K562 (cell line): ENCODE data around the gene HS3ST3B1. TPM values are rescaled to one million over a fixed set of nuclear protein-coding genes. Genes with fewer than 3 reads are reported as not detected.

ENCODE experiments used
- ATAC-seq: fragments of 200-7000 bp; cut with Tn5 transposase; 3 replicates; pipeline ENCODE4 v1.9.1; 2020; ENCODE audit warnings: moderate library complexity
- BruUV-seq: library from RNA; stranded (reverse); fragments of 400-500 nt; replicated peaks from 2 replicates; lab custom pipeline; 2021; lab: Mats Ljungman, UMichigan
- CTCF ChIA-PET: fragments of 300-600 bp; formaldehyde crosslinking; extraction: SDS; loops from one replicate; lab custom pipeline; 2021; ENCODE audit warnings: low intra/inter-chr PET ratio; lab: Yijun Ruan, JAX
- POLR2A ChIA-PET: fragments of 300-600, 350-650 bp; sonication (Branson Sonifier 250); formaldehyde crosslinking; extraction: SDS; loops from one replicate; lab custom pipeline; 2021; ENCODE audit warnings: antibody characterized with exemption, inconsistent platforms; lab: Yijun Ruan, JAX
- DNase-seq, 4 experiments: peaks; one replicate each; pipeline versions ENCODE4 v3.0.0 to v3.0.0-alpha.2; 2011 to 2018; ENCODE audit warnings: low spot score in 3 of 4, mixed read lengths in 3 of 4; ENCODE audit errors: extremely low read depth in 1 of 4
- FAIRE-seq: peaks from 2 replicates; lab custom pipeline; 2011; peaks lifted over from hg19 to GRCh38; lab: Jason Lieb, UNC
- H2AFZ ChIP-seq: 2 replicates; pipeline ENCODE4 v1.6.0; 2011; ENCODE audit warnings: low read depth, low read length, control low read depth, inconsistent platforms
- H3K27ac ChIP-seq: fragments of 200-600 bp; 3 replicates; pipeline ENCODE4 v1.8.0; 2011; ENCODE audit warnings: low read depth, mild to moderate bottlenecking, control low read depth, inconsistent platforms, low read length, moderate library complexity, mixed read lengths; ENCODE audit errors: extremely low read depth
- H3K27me3 ChIP-seq, 2 experiments: fragments of 300-600 bp in 1 of 2; 2 replicates in 1 of 2; 3 replicates in 1 of 2; pipeline versions ENCODE4 v1.6.0 to v1.8.0; 2011; ENCODE audit warnings: inconsistent platforms in 2 of 2, low read length in 2 of 2, mild to moderate bottlenecking in 1 of 2, mixed read lengths in 1 of 2, moderate library complexity in 1 of 2; ENCODE audit not compliant: control insufficient read depth in 2 of 2, insufficient read depth in 2 of 2
- H3K36me3 ChIP-seq: fragments of 300-600 bp; 3 replicates; pipeline ENCODE4 v1.8.0; 2011; ENCODE audit warnings: mild to moderate bottlenecking, low read length, inconsistent platforms; ENCODE audit not compliant: control insufficient read depth, insufficient read depth
- H3K4me1 ChIP-seq, 2 experiments: fragments of 200-600 bp in 1 of 2; replicated peaks in 1 of 2; 2 replicates in 1 of 2; 3 replicates in 1 of 2; pipeline versions ENCODE4 v1.5.1 to v1.8.0; 2011; ENCODE audit warnings: inconsistent platforms in 2 of 2, low read length in 2 of 2, mild to moderate bottlenecking in 1 of 2, mixed read lengths in 1 of 2, moderate library complexity in 1 of 2; ENCODE audit not compliant: control insufficient read depth in 2 of 2, insufficient read depth in 2 of 2
- H3K4me2 ChIP-seq: 2 replicates; pipeline ENCODE4 v1.6.1; 2011; ENCODE audit warnings: low read length, control low read depth, inconsistent platforms, mixed read lengths; ENCODE audit not compliant: insufficient read depth
- H3K4me3 ChIP-seq: fragments of 200-600 bp; sonication (generic), shearing (Covaris generic); 2 replicates; pipeline ENCODE4 v1.5.1; 2016; ENCODE audit warnings: control low read depth, inconsistent platforms
- H3K79me2 ChIP-seq: fragments of 200-600 bp; 3 replicates; pipeline ENCODE4 v1.8.0; 2011; ENCODE audit warnings: low read length, inconsistent platforms; ENCODE audit not compliant: control insufficient read depth, insufficient read depth
- H3K9ac ChIP-seq, 2 experiments: 2 replicates each; pipeline versions ENCODE4 v1.6.0 to v1.6.1; 2011; ENCODE audit warnings: low read depth in 2 of 2, low read length in 2 of 2, control low read depth in 1 of 2, inconsistent platforms in 1 of 2, mild to moderate bottlenecking in 1 of 2, mixed read lengths in 1 of 2; ENCODE audit not compliant: insufficient read depth in 1 of 2
- H3K9me1 ChIP-seq: one replicate; pipeline ENCODE4 v1.6.0; 2011; ENCODE audit warnings: inconsistent platforms, mild to moderate bottlenecking, low read length, moderate library complexity; ENCODE audit not compliant: control insufficient read depth, insufficient read depth
- H3K9me3 ChIP-seq: replicated peaks from 2 replicates; pipeline ENCODE4 v1.5.1; 2011; ENCODE audit warnings: low read depth, low read length, inconsistent platforms; ENCODE audit not compliant: control insufficient read depth, insufficient read depth
- H4K20me1 ChIP-seq: replicated peaks from 2 replicates; pipeline ENCODE4 v1.6.1; 2011; ENCODE audit warnings: low read length, inconsistent platforms, mixed read lengths; ENCODE audit not compliant: control insufficient read depth, insufficient read depth
- TEAD4 ChIP-seq, 2 experiments: sonication (generic) in 1 of 2; formaldehyde crosslinking in 1 of 2; IDR thresholded peaks; 2 replicates each; pipeline versions ENCODE4 v1.6.1 to v1.8.0; 2012 to 2022; ENCODE audit warnings: borderline replicate concordance in 1 of 2, inconsistent platforms in 1 of 2, low read length in 1 of 2, mild to moderate bottlenecking in 1 of 2, missing genetic modification reagents in 1 of 2
- ZNF274 ChIP-seq: IDR thresholded peaks from 2 replicates; pipeline ENCODE4 v1.6.1; 2011; ENCODE audit warnings: low read depth, mild to moderate bottlenecking, low read length, moderate library complexity, borderline replicate concordance
- ZNF707 ChIP-seq: fragments of 250-450 bp; sonication (Bioruptor Pico); conservative IDR thresholded peaks from 2 replicates; pipeline ENCODE4 v1.8.0; 2022; ENCODE audit warnings: inconsistent platforms, mild to moderate bottlenecking, moderate library complexity
- ZZZ3 ChIP-seq: fragments of 450-650 bp; IDR thresholded peaks from 2 replicates; pipeline ENCODE4 v1.6.1; 2016; ENCODE audit warnings: antibody characterized with exemption, mild to moderate bottlenecking, moderate library complexity
- WGBS: fragments of 100-300 bp; shearing (Covaris generic); methylation state at CpG from one replicate; pipeline ENCODE4 v1.1.6; 2016; ENCODE audit warnings: low coverage, mixed read lengths; ENCODE audit not compliant: insufficient coverage; ENCODE audit errors: missing lambda C conversion rate; 5-methylcytosine and 5-hydroxymethylcytosine counted together
- in situ Hi-C: fragments of 300-500 bp; cut with MboI; formaldehyde crosslinking; loops from 4 replicates; pipeline ENCODE4 v1.15.0; 2018; ENCODE audit warnings: inconsistent platforms, mixed read lengths
- intact Hi-C: fragments of 100-400 bp; cut with micrococcal nuclease; formaldehyde crosslinking; loops from 2 replicates; pipeline ENCODE4 v1.14.2; 2022
- polyA plus RNA-seq, 8 experiments: library from polyadenylated mRNA; depleted of rRNA in 4 of 8; stranded (reverse) in 5 of 8; unstranded in 3 of 8; fragments of >200 nt; fragmentation: Nextera tagmentation in 2 of 8; fragmentation: Illumina TruSeq in 1 of 8; extraction: Ambion mirVana in 2 of 8; extraction: Trizol in 1 of 8; gene quantifications; 2 replicates each; pipeline versions ENCODE4 v1.2.1 to v1.2.3, GENCODE V29; 2011 to 2014; ENCODE audit warnings: inconsistent platforms in 1 of 8, missing spikeins in 1 of 8
- total RNA-seq, 7 experiments: library from RNA; depleted of rRNA in 6 of 7; stranded (reverse); fragments of >200 nt in 6 of 7; fragmentation: Illumina TruSeq in 2 of 7; extraction: Trizol in 2 of 7; gene quantifications; 2 replicates each; pipeline versions ENCODE4 v1.2.1 to v1.2.3, GENCODE V29; 2011 to 2021; ENCODE audit warnings: low replicate concordance in 1 of 7
- TF ChIP-seq, protein P1 (sequence below): fragments of 450-650 bp; formaldehyde crosslinking; IDR thresholded peaks from 2 replicates; pipeline ENCODE4 v1.4.0; 2020; ENCODE audit warnings: mild to moderate bottlenecking, moderate library complexity

HS3ST3B1 gene
- total and polyA plus RNA-seq, 9 of the 15 experiments (the other 6 are each of a cell fraction or from before 2014, with no cell fraction given) = 1.9 to 12.9 (median 3.7) TPM

DNA sequence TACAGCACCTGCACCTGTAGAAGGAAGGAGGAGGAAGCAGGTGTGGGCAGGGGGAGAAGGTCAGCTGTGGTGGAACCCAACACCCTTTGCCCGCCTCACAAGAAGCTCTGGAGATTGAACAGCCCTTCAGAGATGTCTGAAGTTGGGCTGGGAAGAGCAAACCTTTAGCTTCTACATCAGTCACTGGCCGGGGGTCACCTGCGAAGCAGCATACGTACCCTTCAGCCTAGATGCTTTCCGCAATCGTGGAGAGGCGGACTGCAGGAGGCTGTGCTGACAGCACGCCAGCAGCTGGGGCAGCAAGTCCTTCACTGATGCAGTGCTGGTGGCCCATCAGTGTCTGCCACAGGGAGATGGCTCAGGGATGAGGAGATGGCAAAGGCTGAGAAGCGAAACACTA, 5.2 kb upstream of the HS3ST3B1 start:
- WGBS = 5% methylated on average over 3 of the region's 9 CpGs
- Histone ChIP-seq H3K9me1 (no peaks in the 10 kb centered on the region), H3K4me1 (peaks cover 2 to 12% of the 10 kb centered on the region in 2 experiments; a peak in 3 of 5 replicates), H2AFZ (no peak overlapping the region), H3K79me2 (no peaks in the 10 kb centered on the region), H3K9ac (no peak overlapping the region), H3K36me3 (no peaks in the 10 kb centered on the region), H4K20me1 (no peaks in the 10 kb centered on the region), H3K27me3 (peaks cover 0 to 6% of the 10 kb centered on the region in 2 experiments; a peak in 3 of 5 replicates), H3K4me3 (no peak overlapping the region), H3K27ac (no peak overlapping the region), H3K9me3 (no peaks in the 10 kb centered on the region), H3K4me2 (no peak overlapping the region)
- TF ChIP-seq ZNF274 (no peak), ZZZ3 (no peak), ZNF707 (CRISPR knock-in tag) (no peak), TEAD4 (IDR thresholded peaks at IDR 0.05; ENCODE audit: low read length) (no peak), TEAD4 (CRISPR knock-in tag; IDR thresholded peaks at IDR 0.05; ENCODE audit: borderline replicate concordance) (no peak)
- TF ChIP-seq, protein P1, sequence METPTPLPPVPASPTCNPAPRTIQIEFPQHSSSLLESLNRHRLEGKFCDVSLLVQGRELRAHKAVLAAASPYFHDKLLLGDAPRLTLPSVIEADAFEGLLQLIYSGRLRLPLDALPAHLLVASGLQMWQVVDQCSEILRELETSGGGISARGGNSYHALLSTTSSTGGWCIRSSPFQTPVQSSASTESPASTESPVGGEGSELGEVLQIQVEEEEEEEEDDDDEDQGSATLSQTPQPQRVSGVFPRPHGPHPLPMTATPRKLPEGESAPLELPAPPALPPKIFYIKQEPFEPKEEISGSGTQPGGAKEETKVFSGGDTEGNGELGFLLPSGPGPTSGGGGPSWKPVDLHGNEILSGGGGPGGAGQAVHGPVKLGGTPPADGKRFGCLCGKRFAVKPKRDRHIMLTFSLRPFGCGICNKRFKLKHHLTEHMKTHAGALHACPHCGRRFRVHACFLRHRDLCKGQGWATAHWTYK (CRISPR knock-in tag) = no peak
- ATAC-seq = no peak
- no TSS peak for BruUV-seq
- ChIA-PET POLR2A (interaction anchor here (0.9 kb wide), 1 partner anchor 20 kb away, joined by 3 read pairs; no protein-coding TSS in a partner anchor), CTCF (interaction anchor here (1.2 kb wide), 1 partner anchor 630 kb away, joined by 5 read pairs; no protein-coding TSS in a partner anchor)
- no peak for FAIRE-seq
- intact Hi-C loops (loop anchor here (10.0 kb wide), 2 partner anchors 519 to 629 kb away; no protein-coding TSS in a partner anchor), in situ Hi-C loops (no loop called here)
- no peak for DNase-seq
